ENCODE results near the gene GBGT1. TPM values are rescaled to one million over a fixed set of nuclear protein-coding genes. Genes with fewer than 3 reads are reported as not detected.

Gene GBGT1
- polyA plus RNA-seq, 3 donors: 2.6 to 10.7 (median 9.9) TPM

GRCh38 chr9:133135146-133135745 lies 28.5 kb downstream of the GBGT1 start:
- 34 to 44% (median 37%) methylated on average over 8 of the region's 8 CpGs for WGBS, 3 donors
- H3K27ac ChIP-seq (ENCODE audit: low read depth, low read length): peak overlapping the region; percentile 90

GRCh38 chr9:133134388-133135145 lies 29.1 kb downstream of the GBGT1 start:
- 60 to 72% (median 71%) methylated on average over 11 of the region's 11 CpGs for WGBS, 3 donors
- H3K27ac ChIP-seq (ENCODE audit: low read depth, low read length): peak overlapping the region; percentile 90

GRCh38 chr9:133133681-133134387 lies 29.9 kb downstream of the GBGT1 start:
- H3K27ac ChIP-seq (ENCODE audit: low read depth, low read length): peak overlapping the region; percentile 90
- 25 to 37% (median 35%) methylated on average over 21 of the region's 21 CpGs for WGBS, 3 donors

GRCh38 chr9:133132174-133132573 lies 31.5 kb downstream of the GBGT1 start:
- 87 to 94% (median 89%) methylated on average over 16 of the region's 16 CpGs for WGBS, 3 donors
- H3K27ac ChIP-seq (ENCODE audit: low read depth, low read length): no peak overlapping the region

- WGBS, 3 donors: 87 to 90% (median 88%) methylated on average over 5 of the region's 5 CpGs
- H3K27ac ChIP-seq (ENCODE audit: low read depth, low read length): no peak overlapping the region
These were observed 32.2 kb downstream of the GBGT1 start for GRCh38 chr9:133131506-133131905.

- 78 to 90% (median 79%) methylated on average over 6 to 10 of the region's 10 CpGs for WGBS, 3 donors
- no peak overlapping the region for H3K27ac ChIP-seq (ENCODE audit: low read depth, low read length)
These were observed 32.9 kb downstream of the GBGT1 start for GRCh38 chr9:133130685-133131244.

- WGBS, 3 donors: 70 to 80% (median 79%) methylated on average over 28 to 29 of the region's 29 CpGs
These were observed 34.5 kb downstream of the GBGT1 start for GRCh38 chr9:133129001-133129795.

GRCh38 chr9:133128152-133128551 lies 35.6 kb downstream of the GBGT1 start:
- H3K27ac ChIP-seq (ENCODE audit: low read depth, low read length): no peak overlapping the region
- WGBS, 3 donors: 88 to 92% (median 91%) methylated on average over 13 of the region's 13 CpGs

More at GRCh38 chr9:133129001-133129795, 34.5 kb downstream of the GBGT1 start:
- H3K27ac ChIP-seq (ENCODE audit: low read depth, low read length): no peak overlapping the region

GRCh38 chr9:133127340-133127981 lies 36.3 kb downstream of the GBGT1 start:
- 69 to 80% (median 72%) methylated on average over 20 to 23 of the region's 23 CpGs for WGBS, 3 donors
- H3K27ac ChIP-seq (ENCODE audit: low read depth, low read length): no peak overlapping the region

- WGBS, 3 donors: 67 to 85% (median 69%) methylated on average over 15 to 17 of the region's 17 CpGs
- H3K27ac ChIP-seq (ENCODE audit: low read depth, low read length): peak overlapping the region; percentile 84
These were observed 36.9 kb downstream of the GBGT1 start for GRCh38 chr9:133126697-133127339.

GRCh38 chr9:133125941-133126696 lies 37.6 kb downstream of the GBGT1 start:
- 19 to 40% (median 20%) methylated on average over 22 to 24 of the region's 24 CpGs for WGBS, 3 donors
- peak overlapping the region; percentile 84 for H3K27ac ChIP-seq (ENCODE audit: low read depth, low read length)

- WGBS, 3 donors: 73 to 86% (median 75%) methylated on average over 2 of the region's 2 CpGs
- H3K27ac ChIP-seq (ENCODE audit: low read depth, low read length): no peak overlapping the region
These were observed 38.8 kb downstream of the GBGT1 start for GRCh38 chr9:133124907-133125275.

GRCh38 chr9:133124123-133124906 lies 39.4 kb downstream of the GBGT1 start:
- H3K27ac ChIP-seq (ENCODE audit: low read depth, low read length): no peak overlapping the region

GRCh38 chr9:133122935-133123611 lies 40.6 kb downstream of the GBGT1 start:
- WGBS, 3 donors: 38 to 68% (median 46%) methylated on average over 19 of the region's 19 CpGs
- peak overlapping the region; percentile 19 for H3K27ac ChIP-seq (ENCODE audit: low read depth, low read length)

More at GRCh38 chr9:133124123-133124906, 39.4 kb downstream of the GBGT1 start:
- 79 to 96% (median 83%) methylated on average over 8 of the region's 8 CpGs for WGBS, 3 donors

- H3K27ac ChIP-seq (ENCODE audit: low read depth, low read length): no peak overlapping the region
- 63 to 83% (median 65%) methylated on average over 4 of the region's 4 CpGs for WGBS, 3 donors
These were observed 41.1 kb downstream of the GBGT1 start for GRCh38 chr9:133122605-133122934.

Measured in adipose tissue (tissue), 3 donors.